HG03097 (cell line): ENCODE results near the gene KCNN4.

Experiments
- ATAC-seq: cut with Tn5 transposase; IDR thresholded peaks from one replicate; pipeline ENCODE4 v1.9.1; 2021; ENCODE audit not compliant: unreplicated experiment, low FRiP score

The KCNN4 gene

GRCh38 chr19:43751466-43752220 lies 29.1 kb downstream of the KCNN4 start:
- ATAC-seq = no peak

DNA sequence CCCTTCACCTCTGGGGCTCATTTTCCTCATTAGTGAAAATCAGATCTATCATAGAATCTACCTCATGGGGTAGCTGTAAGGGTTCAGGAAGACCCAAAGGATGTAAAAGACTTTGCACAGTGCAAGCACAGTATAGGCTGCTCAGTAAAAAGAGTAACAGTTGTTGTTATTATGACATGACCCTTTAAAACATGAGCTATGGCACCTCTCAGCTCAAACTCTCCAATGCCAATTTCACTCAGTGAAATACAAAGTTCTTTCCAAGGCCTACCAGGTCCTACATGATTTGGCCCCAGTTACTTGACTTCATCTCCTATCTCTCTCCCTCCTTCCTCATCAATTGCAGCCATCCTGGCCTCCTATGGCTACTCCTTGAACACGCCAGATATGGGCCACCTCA lies 30.9 kb downstream of the KCNN4 start:
- no peak for ATAC-seq

GRCh38 chr19:43749152-43749551 lies 31.6 kb downstream of the KCNN4 start:
- ATAC-seq = no peak

DNA sequence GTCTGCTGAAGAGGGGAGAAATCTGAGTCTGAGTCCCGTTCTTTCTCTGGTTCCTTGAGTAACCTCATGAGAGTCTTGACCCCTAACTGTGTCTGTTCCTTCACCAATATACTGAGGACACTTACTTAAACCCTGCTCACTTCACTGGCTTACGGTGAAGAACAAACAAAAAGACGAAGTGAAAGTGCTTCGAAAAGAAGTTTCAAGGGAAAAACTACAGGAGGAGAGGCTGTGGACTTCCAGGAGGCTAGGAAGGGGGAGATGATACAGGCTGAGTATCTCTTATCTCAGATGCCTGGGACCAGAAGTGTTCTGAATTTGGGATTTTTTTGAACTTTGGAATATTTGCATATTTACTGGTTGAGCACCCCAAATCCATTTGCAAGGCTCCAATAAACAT lies 32.1 kb downstream of the KCNN4 start:
- ATAC-seq = no peak

DNA sequence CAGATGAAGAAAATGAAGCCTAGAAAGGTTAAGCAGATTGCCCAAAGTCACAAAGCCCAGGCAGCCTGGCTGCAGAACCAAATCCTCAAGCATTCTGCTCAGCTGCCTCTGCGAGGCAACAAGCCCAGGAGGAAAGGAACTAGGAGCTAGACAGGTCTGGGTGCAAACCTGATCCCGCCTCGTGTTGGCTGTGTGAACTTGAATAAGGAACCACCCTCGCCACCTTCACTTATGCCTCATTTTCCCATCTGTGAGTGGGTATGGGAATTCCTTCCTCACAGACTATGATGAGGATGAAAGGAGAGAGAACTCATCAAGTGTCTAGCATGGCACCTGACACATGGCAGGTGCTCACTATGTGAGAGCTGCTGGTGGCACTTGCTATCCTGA lies 32.6 kb downstream of the KCNN4 start:
- ATAC-seq = no peak

DNA sequence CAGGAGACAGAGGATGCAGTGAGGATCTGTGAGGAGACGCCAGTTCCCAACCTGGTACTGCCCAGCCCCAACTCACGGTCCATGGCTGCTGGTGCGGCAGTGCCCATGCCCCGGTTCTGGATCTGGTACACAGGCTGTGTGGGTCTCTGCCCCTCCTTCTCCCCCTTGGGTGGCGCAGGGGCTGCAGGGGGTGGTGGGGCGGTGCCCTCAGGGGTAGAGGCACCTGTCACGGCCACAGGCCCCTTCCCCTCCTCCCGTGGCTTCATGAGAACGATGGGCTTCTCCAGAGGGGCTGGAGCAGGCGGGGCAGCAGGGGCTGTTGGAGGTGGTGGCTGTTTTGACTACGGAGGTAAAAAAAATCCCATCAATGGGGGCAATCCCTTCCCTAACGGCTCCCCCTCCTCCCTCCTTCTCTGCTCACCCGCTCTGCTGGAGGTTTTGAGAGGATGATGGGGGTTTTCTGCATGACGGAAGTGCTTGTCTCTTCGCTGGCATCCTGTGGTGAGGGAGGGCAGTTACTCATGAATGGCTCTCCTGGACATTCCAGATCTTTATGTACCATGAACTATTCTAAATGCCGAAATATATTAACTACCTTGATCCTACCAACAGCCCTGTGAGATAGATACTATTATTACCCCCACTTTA lies 33.1 kb downstream of the KCNN4 start:
- no peak for ATAC-seq

GRCh38 chr19:43743059-43743458 lies 37.7 kb downstream of the KCNN4 start:
- ATAC-seq = no peak

- no peak for ATAC-seq
These were observed 39.5 kb downstream of the KCNN4 start for GRCh38 chr19:43741075-43741825.

DNA sequence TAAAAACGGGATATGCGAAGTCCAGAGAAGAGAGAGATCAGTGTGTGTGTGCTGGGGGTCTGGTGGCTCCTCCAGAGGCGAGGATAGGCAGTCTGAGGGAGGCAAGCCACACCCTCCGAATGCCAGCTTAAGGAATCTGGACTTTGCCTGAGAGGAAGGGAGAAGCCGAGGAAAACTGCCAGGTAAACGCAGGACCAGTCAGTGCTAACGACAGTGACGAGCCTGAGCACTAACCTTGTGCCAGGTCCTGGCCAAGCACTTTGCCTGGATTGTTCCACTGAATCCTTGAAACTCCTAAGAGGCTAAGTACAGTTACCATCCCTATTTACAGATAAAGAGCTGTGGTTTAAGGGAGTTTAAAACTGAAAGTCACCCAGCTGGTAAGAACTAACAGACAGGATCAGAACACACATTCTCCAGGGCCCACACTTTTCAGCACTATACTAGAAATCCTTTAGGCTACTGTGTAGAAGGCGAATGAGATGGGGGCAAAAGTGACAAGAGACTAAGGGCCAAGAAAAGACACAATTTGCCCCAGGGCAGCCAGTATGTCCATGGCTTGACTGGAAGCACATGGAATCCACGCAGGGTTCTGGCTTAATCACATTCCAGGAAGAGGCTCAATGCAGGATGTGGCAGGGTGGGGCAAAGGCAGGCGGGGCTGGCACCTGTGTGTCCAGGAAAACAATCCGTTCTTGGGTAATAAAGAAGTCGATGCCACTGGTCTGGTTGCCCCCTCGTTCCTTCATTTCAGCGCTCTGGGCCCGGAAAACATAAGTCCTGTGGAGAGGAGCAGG lies 41.1 kb downstream of the KCNN4 start:
- no peak for ATAC-seq

DNA sequence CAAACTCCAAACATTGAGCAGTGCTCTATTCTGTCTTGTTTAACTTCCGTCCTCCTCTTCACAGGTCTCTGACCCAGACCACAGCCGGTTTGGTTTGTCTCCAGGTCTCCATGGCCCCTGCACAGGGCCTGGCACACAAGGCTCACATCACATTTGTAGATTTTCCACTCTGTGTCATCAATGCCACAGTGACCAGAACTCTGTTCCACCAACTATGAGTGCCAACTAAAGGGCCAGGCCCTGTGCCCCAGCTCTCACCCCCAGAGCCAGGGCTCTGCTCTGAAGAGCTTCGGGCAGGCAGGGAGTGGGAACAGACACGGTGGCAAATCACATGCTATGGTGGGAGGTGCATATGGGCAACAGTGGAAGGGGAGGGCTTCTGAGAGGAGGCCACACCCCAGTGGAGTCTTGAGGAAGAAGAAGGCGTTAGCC lies 42.0 kb downstream of the KCNN4 start:
- ATAC-seq = no peak

GRCh38 chr19:43735957-43736356 lies 44.8 kb downstream of the KCNN4 start:
- ATAC-seq = no peak

- no peak for ATAC-seq
These were observed 45.8 kb downstream of the KCNN4 start for GRCh38 chr19:43735013-43735412.

GRCh38 chr19:43731846-43732245 lies 48.9 kb downstream of the KCNN4 start:
- ATAC-seq = no peak

DNA sequence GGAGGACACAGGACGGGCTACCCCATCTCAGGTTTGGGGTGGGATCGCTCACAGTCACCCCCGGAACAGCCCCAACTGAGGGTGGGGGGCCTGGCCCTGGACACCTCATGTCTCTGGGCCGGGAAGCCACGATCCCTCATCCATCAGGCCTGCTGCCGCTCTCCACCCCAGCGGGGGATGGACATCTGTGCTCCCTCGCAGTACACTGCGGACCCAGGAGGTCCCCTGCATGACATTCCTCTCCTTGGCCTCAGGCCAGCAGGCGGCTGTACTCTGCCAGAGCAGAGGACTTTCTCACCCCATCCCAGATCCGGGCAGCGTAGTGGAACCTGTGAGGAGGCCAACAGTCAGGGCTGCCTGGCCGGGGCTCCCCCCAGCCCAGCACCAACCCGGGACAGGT lies 49.4 kb downstream of the KCNN4 start:
- no peak for ATAC-seq

- ATAC-seq = no peak
These were observed 50.9 kb downstream of the KCNN4 start for GRCh38 chr19:43729919-43730318.

DNA sequence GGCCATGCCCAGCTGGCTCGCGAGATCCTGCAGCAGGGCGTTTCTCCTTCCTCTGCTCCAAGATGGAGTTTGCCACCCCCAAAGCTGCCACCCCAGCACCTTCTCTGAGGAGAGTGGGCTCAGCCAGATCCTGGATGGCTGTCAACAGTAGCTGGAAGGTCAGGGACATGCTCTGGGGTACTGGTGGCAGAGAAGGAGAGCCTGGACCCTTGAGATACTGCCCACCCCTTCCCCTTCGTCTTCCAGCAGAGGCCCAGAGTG lies 53.2 kb downstream of the KCNN4 start:
- no peak for ATAC-seq

DNA sequence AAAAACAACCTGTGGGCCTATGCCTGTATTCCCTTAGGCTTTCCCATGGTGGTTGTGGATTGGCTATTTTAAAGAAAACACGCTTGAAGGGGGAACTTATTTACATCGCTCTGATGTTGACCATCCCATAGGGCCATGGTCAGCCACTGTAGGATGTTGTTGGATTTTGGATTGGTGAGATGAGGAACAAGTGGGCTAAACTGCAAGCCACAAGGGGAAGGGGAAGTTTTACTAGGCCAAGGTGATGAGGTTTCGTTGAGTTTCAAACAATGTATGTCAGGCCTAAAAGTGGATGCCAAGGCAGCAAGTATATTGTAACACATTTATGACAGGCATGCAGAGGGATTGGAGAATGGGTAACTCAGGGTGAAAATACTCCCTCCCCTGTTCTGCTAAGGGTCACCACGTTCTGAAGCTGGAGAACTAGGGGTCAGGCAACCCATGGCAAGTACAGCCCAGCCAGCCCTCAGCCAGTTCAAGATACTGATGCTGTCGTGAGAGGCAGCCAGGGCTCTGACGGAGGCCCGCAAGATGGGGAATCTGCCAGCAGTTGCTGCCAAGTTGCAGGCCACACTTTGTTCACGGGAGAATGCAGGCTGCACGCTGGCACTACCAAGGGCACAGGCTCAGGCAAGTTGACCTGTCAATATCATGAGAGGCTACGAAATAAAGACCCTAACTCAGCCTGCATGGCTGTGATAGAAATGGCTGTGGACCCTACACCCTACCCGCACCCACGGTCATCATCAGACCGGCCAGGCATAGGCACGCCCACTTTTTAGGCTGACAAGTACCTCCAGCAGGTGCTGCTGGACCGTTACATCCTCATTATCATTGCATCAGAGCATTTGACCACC lies 53.8 kb downstream of the KCNN4 start:
- ATAC-seq = no peak

GRCh38 chr19:43725468-43725867 lies 55.3 kb downstream of the KCNN4 start:
- ATAC-seq = no peak

- ATAC-seq = no peak
These were observed 55.9 kb downstream of the KCNN4 start for GRCh38 chr19:43724896-43725295.

GRCh38 chr19:43723588-43723987 lies 57.2 kb downstream of the KCNN4 start:
- ATAC-seq = no peak
